GM18505 (cell line): ENCODE results near the gene UMAD1.

Experiments
- ATAC-seq: cut with Tn5 transposase; IDR thresholded peaks from one replicate; pipeline ENCODE4 v1.9.1; 2021; ENCODE audit not compliant: unreplicated experiment
- POLR2A ChIP-seq: IDR thresholded peaks from 4 replicates; pipeline ENCODE4 v1.6.1; 2011; ENCODE audit warnings: borderline replicate concordance; ENCODE audit not compliant: insufficient read depth, insufficient read length; ENCODE audit errors: extremely low read depth

The UMAD1 gene

GRCh38 chr7:7694542-7694941 lies 54.0 kb downstream of the UMAD1 start:
- no peak for TF ChIP-seq POLR2A
- ATAC-seq: no peak

DNA sequence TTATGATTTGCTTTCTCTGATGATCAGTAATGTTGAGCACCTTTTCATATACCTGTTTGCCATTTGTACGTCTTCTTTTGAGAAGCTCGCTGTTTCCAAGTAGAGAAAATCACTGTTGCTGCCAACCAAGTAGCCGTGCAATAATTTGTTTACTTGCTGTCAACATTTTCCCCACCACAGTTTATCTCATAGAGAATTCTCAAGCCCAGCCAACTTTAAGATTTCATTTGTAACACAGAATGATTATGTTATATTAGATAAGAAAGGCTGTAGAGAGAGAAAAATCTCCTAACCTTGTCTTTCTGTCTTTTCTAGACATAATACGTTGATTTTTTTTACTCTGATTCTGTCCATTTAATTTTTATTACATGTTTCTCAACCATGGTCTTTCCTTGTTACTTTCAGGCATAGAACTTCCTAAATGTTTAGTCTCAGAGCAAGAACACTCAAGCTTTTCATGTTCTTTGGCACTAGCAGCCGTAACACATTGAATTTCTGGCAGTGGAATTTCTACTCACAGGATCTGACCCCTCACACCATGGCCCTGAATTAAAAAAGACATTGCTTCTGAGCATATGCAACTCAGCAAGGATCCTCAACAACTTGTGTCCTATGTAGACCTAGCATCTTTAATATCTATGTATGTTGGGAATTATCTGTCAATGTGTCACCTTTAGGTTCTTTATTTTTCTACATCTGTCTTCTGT lies 54.7 kb downstream of the UMAD1 start:
- no peak for TF ChIP-seq POLR2A
- no peak for ATAC-seq

GRCh38 chr7:7696458-7697119 lies 56.0 kb downstream of the UMAD1 start:
- no peak for ATAC-seq
- TF ChIP-seq POLR2A: no peak

DNA sequence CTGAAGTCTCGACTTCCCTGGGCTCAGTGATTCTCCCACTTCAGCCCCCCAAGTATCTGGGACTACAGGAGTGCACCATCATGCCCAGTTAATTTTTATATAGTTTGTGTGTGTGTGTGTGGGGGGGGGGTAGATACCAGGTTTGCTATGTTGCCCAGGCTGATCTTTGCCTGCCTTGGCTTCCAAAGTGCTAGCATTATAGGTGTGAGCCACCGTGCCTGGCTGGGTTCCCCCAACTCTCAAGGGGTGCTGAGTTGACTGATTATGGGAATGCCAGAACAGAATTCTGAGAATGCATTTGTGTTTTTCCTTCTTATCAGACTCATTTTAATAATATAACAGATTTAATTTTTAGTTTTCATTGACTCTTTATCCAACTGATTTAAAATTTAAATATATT lies 58.4 kb downstream of the UMAD1 start:
- TF ChIP-seq POLR2A: no peak
- ATAC-seq: no peak

DNA sequence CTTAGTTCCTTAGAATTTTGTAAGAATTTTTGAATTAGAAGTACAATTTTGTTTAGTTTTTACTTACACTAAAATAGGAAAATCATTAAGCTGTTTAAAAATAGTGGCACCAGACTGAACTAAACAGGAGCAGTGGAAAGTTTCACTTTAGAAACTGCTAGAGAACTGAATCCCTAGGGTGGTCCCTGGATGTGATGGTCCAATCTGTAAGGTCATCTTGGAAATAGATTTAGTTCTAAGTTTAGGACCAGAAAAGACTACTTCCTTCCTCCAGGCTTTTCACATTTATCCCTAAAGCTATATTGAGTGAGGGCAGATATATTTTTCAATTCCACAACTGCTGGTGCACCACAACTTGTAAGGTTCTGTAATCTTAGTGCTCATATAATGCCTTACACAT lies 58.8 kb downstream of the UMAD1 start:
- TF ChIP-seq POLR2A: no peak
- ATAC-seq: no peak

- no peak for TF ChIP-seq POLR2A
- ATAC-seq: no peak
These were observed 59.4 kb downstream of the UMAD1 start for GRCh38 chr7:7699970-7700369.

DNA sequence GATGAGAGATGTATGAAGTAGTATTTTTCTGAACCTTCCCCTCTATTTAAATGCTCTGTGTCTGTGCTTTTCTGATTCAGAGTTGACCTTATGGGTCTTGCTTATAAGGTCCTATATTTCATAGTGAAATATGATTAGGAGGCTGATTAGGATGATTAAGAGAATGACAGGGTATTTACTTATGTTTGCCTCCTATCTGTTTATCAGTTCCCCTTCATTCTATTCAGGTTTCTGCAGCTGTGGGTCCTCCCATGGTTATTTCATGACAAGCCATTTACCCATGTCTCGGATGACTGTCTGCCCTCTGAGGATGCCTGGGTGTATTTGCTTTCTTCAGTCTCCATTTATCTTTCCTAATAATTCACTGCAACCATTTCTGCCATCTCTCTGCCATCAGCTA lies 61.0 kb downstream of the UMAD1 start:
- ATAC-seq: no peak
- TF ChIP-seq POLR2A: no peak

DNA sequence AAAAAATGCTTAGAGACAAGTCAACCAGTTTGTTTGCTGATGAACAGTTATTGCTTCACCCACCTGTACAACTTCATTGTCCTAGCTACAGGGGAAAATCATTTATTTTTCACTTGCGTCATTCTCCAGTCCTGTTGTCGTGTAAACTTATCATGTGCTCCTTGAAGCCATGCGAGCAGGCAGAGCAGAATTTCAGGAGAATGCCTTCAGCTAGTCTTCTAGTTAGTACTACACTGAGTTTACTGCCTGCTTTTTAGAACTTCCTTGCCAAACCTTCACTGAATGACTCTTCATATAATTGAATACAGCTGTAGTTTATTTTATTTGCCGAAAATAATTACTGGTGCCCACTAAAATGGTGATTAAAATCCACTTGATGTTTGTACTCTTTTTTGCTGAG lies 62.3 kb downstream of the UMAD1 start:
- TF ChIP-seq POLR2A: no peak
- ATAC-seq: no peak

GRCh38 chr7:7703427-7703826 lies 62.9 kb downstream of the UMAD1 start:
- ATAC-seq: no peak
- TF ChIP-seq POLR2A: no peak

GRCh38 chr7:7704867-7705266 lies 64.3 kb downstream of the UMAD1 start:
- no peak for TF ChIP-seq POLR2A
- no peak for ATAC-seq

GRCh38 chr7:7705318-7705717 lies 64.8 kb downstream of the UMAD1 start:
- ATAC-seq: no peak
- TF ChIP-seq POLR2A: no peak

GRCh38 chr7:7706101-7706511 lies 65.6 kb downstream of the UMAD1 start:
- peak; percentile 64 for ATAC-seq
- no peak for TF ChIP-seq POLR2A

- no peak for ATAC-seq
- no peak for TF ChIP-seq POLR2A
These were observed 66.1 kb downstream of the UMAD1 start for GRCh38 chr7:7706556-7707172.

GRCh38 chr7:7707246-7707645 lies 66.7 kb downstream of the UMAD1 start:
- TF ChIP-seq POLR2A: no peak
- ATAC-seq: no peak
